Measurements from ENCODE around the gene SGIP1. TPM values are rescaled to one million over a fixed set of nuclear protein-coding genes. Genes with fewer than 3 reads are reported as not detected.
"Not testable (repeated sequence)": the region's sequence is repeated elsewhere in the genome, so short reads cannot be mapped to it uniquely, and the experiment has no call there.

The SGIP1 gene
- total RNA-seq, 1 donor from 2014 or later = 5.3 TPM

DNA sequence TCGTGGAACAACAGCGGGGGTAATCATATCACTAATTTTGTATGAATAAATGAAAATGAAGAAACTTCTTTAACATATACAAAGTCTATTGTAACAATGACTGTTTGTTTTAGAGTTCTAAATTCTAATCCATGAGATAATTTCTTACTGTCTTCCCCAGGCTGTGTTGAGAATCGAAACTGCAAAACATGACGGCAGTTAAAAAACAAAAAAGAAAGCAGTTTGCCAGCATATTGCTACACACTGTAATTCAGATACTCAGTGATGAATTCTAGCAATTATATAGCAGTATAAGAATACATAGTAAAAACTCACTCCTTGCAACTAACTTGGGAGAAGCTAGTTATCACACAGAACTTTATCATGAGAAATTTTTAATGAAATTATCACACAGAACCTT lies 245.0 kb downstream of the SGIP1 start:
- Mint-ChIP-seq H3K9me3 (peaks cover 4% of the 10 kb centered on the region), H3K27me3 (ENCODE audit: low read depth) (no peaks in the 10 kb centered on the region), H3K27ac (ENCODE audit: unreplicated experiment) (no peak overlapping the region), H3K4me3 (no peak overlapping the region), H3K4me1 (no peaks in the 10 kb centered on the region), H3K36me3 (ENCODE audit: low read depth) (peaks cover 4% of the 10 kb centered on the region)
- TF ChIP-seq, protein P1, sequence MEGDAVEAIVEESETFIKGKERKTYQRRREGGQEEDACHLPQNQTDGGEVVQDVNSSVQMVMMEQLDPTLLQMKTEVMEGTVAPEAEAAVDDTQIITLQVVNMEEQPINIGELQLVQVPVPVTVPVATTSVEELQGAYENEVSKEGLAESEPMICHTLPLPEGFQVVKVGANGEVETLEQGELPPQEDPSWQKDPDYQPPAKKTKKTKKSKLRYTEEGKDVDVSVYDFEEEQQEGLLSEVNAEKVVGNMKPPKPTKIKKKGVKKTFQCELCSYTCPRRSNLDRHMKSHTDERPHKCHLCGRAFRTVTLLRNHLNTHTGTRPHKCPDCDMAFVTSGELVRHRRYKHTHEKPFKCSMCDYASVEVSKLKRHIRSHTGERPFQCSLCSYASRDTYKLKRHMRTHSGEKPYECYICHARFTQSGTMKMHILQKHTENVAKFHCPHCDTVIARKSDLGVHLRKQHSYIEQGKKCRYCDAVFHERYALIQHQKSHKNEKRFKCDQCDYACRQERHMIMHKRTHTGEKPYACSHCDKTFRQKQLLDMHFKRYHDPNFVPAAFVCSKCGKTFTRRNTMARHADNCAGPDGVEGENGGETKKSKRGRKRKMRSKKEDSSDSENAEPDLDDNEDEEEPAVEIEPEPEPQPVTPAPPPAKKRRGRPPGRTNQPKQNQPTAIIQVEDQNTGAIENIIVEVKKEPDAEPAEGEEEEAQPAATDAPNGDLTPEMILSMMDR (conservative IDR thresholded peaks at IDR 0.05) = no peak
- no peak for DNase-seq (ENCODE audit: low read depth, low spot score)

DNA sequence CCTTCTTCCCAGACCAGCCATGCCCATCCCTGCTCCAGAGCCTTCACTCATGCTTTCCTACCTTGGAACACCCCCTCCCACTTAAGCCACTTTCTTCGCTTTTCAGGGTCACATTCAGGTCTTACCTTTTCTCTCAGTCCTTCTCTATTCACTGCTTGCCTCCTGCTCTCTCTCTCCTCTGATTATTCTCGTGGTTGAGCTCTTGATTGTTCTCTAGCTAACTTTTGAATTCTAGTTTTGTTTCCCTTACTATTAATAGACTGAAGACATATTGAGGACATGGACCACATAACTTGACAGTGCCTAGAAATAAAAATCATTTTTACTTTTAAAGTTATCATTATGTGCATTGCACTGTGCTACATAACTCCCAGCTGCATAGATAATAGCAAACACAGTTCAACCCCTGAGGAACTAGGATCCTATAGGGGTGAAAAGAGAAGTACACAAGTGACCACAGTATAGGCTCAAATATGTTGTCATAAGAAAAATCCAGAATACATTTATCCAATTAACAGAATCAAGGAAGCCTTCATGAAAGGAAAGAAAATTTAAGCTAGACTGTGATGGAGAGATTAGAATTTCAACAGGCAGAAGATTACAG lies 245.6 kb downstream of the SGIP1 start:
- H3K4me3 Mint-ChIP-seq = no peak overlapping the region
- no peak overlapping the region for H3K27ac Mint-ChIP-seq (ENCODE audit: unreplicated experiment)
- no peak for DNase-seq (ENCODE audit: low read depth, low spot score)
- peaks cover 4% of the 10 kb centered on the region for H3K36me3 Mint-ChIP-seq (ENCODE audit: low read depth)
- no peaks in the 10 kb centered on the region for H3K4me1 Mint-ChIP-seq
- H3K9me3 Mint-ChIP-seq = peaks cover 6% of the 10 kb centered on the region
- no peaks in the 10 kb centered on the region for H3K27me3 Mint-ChIP-seq (ENCODE audit: low read depth)
- TF ChIP-seq, protein P1 (conservative IDR thresholded peaks at IDR 0.05) = no peak

DNA sequence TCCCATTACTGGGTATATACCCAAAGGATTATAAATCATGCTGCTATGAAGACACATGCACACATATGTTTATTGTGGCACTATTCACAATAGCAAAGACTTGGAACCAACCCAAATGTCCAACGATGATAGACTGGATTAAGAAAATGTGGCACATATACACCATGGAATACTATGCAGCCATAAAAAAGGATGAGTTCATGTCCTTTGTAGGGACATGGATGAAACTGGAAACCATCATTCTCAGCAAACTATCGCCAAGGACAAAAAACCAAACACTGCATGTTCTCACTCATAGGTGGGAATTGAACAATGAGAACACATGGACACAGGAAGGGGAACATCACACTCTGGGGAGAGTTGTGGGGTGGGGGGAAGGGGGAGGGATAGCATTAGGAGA lies 251.8 kb downstream of the SGIP1 start:
- H3K9me3 Mint-ChIP-seq; DNase-seq (ENCODE audit: low read depth, low spot score); H3K4me3 Mint-ChIP-seq; H3K27me3 Mint-ChIP-seq (ENCODE audit: low read depth); H3K27ac Mint-ChIP-seq (ENCODE audit: unreplicated experiment); H3K4me1 Mint-ChIP-seq; H3K36me3 Mint-ChIP-seq (ENCODE audit: low read depth): not testable (repeated sequence)

DNA sequence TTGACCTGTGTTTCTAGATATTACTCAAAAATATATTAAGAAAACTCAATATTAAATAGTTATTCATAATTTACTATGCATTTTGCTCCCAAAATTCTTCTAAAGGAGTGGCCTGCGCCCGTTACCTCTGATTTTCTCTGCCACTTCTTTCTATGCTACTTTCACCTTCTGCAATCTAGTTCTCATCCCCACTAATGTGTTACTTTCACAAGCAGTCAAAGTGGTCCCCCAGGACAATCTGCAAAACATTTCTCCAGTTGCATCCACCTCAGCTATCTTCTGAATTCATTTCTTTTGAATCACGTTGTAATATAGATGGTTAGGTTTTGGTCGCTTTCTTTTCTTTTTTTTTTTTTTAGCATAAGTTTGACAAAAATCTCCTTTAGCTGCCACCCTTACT lies 253.7 kb downstream of the SGIP1 start:
- Mint-ChIP-seq H3K27me3 (ENCODE audit: low read depth) (no peaks in the 10 kb centered on the region), H3K4me1 (no peaks in the 10 kb centered on the region), H3K36me3 (ENCODE audit: low read depth) (no peaks in the 10 kb centered on the region), H3K27ac (ENCODE audit: unreplicated experiment) (no peak overlapping the region), H3K9me3 (peaks cover 2% of the 10 kb centered on the region), H3K4me3 (no peak overlapping the region)
- TF ChIP-seq, protein P1 (conservative IDR thresholded peaks at IDR 0.05) = no peak
- no peak for DNase-seq (ENCODE audit: low read depth, low spot score)

DNA sequence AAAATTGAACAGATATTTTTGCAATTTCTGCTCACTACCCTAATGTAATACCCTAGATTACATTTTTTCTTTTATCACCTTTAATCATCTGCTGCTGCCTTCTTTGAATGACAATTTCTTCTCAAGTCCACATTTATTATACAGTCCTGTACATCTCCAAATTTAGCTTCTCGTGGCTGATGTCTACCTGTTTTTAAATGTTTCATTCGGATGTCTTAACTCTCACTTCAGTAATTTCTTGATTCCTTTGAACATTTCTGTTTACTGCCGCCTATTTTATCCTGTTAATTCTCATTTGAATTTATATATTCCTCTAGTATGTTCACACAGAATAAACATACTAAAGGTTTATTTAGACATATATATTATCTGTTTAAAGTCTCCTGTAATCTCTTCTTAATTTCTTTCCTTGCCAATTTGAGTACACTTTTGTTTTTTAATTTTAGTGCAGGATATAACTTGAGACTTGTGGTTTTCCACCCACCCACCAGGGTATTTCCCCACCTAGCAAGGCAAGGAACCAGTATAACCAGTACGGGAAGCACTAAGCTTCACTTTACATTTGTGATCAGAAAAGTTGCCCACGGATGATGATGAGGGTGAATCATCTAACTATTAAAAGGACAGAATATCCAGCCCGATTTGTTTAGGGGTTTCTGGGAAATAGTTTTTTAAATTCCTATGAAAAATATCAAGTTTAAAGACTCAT lies 254.4 kb downstream of the SGIP1 start:
- H3K27ac Mint-ChIP-seq (ENCODE audit: unreplicated experiment) = no peak overlapping the region
- peaks cover 2% of the 10 kb centered on the region for H3K9me3 Mint-ChIP-seq
- H3K4me3 Mint-ChIP-seq = no peak overlapping the region
- TF ChIP-seq, protein P1 (conservative IDR thresholded peaks at IDR 0.05) = no peak
- H3K36me3 Mint-ChIP-seq (ENCODE audit: low read depth) = no peaks in the 10 kb centered on the region
- H3K4me1 Mint-ChIP-seq = no peaks in the 10 kb centered on the region
- no peaks in the 10 kb centered on the region for H3K27me3 Mint-ChIP-seq (ENCODE audit: low read depth)
- no peak for DNase-seq (ENCODE audit: low read depth, low spot score)

All from neural crest cell (in vitro differentiated cells).